Glomerular endothelial cell (primary cell): Measurements from ENCODE around the gene GRK4. TPM values are rescaled to one million over a fixed set of nuclear protein-coding genes. Genes with fewer than 3 reads are reported as not detected.
"Not testable (repeated sequence)": the region's sequence is repeated elsewhere in the genome, so short reads cannot be mapped to it uniquely, and the experiment has no call there.

Experiments
- DNase-seq: peaks from one replicate; pipeline ENCODE4 v3.0.0-alpha.2; 2011; ENCODE audit warnings: low read depth, low spot score; ENCODE audit errors: extremely low read depth
- total RNA-seq: library from RNA; depleted of rRNA; stranded (reverse); fragments of >200 nt; gene quantifications from 2 replicates; pipeline ENCODE4 v1.2.3, GENCODE V29; 2015

The GRK4 gene
- total RNA-seq: 5.1 and 6.0 TPM in 2 replicates

GRCh38 chr4:2963175-2963965, at the start of gene GRK4, which contains the start of gene NOP14:
GRK4 (plus strand) TSS chr4:2963571; CDS start chr4:2964071, 500 bp downstream.
NOP14 (minus strand) TSS chr4:2963406; CDS start chr4:2963319, 87 bp downstream.
- no peak for DNase-seq

DNA sequence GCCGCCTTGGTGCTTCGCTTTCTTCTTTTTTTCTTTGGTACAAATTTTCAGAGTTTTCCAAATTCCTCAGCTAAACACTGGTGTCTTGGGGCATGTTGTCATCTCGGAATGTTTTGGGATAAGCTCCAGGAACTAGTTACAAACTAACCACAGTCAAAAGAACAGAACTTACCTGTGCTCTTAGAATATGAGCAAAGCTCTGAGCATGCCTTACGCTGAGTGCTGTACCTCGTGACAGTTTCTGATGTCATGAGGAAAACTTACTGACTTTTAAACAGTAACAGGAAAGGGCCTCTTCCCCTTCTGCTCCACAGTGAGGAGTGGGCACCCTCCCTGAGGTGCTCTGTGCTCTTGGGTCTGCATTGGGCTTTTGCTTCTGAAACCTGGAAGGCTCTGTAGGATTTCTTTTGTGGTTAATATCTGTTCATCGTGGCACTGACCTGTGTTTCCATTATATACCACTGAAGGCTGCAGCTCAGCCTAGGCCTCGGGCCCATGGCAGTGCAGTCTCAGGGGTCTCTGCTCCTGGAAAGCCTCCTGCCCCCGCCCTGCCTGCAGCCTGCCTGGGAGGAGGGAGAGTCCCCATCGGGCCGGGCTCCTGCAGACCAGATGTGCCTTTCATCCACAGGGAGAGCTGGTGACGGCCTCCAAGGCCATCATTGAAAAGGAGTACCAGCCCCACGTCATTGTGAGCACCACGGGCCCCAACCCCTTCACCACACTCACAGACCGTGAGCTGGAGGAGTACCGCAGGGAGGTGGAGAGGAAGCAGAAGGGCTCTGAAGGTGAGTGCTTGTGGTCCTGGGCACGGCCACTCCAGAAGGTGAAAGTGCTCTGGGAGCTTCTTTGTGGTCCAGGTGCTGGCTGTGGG, 48.9 kb upstream of the GRK4 start:
- DNase-seq: no peak

GRCh38 chr4:2915789-2916188, 47.6 kb upstream of the GRK4 start:
- no peak for DNase-seq

GRCh38 chr4:2916696-2917095, 46.7 kb upstream of the GRK4 start:
- not testable (repeated sequence) for DNase-seq

GRCh38 chr4:2918300-2918699, 45.1 kb upstream of the GRK4 start:
- DNase-seq: not testable (repeated sequence)

DNA sequence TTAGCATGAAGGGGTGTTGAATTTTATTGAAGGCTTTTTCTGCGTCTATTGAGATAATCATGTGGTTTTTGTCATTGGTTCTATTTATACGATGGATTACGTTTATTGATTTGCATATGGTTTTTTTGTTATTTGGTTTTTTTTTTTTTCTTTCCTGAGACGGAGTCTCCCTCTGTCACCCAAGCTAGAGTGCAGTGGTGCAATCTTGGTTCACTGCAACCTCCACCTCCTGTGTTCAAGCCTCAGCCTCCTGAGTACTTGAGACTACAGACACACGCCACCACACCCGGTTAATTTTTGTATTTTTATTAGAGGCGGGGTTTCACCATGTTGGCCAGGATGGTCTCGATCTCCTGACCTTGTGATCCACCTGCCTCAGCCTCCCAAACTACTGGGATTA, 44.7 kb upstream of the GRK4 start:
- not testable (repeated sequence) for DNase-seq

DNA sequence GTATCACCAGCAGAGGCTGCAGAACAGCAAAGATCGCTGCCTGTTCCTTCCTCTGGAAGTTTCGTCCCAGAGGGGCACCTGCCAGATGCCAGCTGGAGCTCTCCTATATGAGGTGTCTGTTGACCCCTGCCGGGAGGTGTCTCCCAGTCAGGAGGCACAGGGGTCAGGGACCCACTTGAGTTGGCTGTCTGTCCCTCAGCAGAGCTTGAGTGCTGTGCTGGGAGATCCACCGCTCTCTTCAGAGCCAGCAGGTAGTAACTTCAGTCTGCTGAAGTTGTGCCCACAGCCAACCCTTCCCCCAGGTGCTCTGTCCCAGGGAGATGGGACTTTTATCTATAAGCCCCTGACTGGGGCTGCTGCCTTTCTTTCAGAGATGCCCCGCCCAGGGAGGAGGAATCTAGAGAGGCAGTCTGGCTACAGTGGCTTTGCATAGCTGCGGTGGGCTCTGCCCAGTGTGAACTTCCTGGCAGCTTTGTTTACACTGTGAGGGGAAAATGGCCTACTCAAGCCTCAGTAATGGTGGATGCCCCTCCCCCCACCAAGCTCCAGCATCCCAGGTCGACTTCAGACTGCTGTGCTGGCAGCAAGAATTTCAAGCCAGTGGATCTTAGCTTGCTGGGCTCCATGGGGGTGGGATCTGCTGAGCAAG, 40.8 kb upstream of the GRK4 start:
- not testable (repeated sequence) for DNase-seq

GRCh38 chr4:2923141-2923551, 40.2 kb upstream of the GRK4 start:
- no peak for DNase-seq

GRCh38 chr4:2923668-2924173, 39.6 kb upstream of the GRK4 start:
- DNase-seq: no peak

DNA sequence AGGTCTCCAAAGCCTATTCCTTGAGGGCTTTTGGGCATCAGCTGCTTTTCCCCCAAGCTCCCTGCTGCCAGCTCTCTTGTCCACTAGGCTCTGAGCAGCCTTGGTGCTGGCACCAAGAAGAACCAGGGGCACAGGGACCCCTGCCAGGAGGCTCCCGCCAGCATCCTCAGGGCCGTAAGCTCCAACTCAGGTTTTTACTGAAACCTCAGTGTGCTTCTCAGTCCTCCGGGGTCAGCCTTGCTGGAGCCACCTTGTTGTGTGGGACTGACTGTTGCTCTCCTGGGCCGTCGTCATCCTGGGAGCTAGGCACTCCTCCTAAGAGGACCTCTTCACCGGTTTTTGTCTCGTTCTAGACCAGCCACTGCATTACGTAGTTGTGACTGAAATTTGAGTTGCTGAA, 39.1 kb upstream of the GRK4 start:
- DNase-seq: no peak

GRCh38 chr4:2924765-2925301, 38.5 kb upstream of the GRK4 start:
- DNase-seq: no peak

GRCh38 chr4:2925496-2925895, 37.9 kb upstream of the GRK4 start:
- no peak for DNase-seq

DNA sequence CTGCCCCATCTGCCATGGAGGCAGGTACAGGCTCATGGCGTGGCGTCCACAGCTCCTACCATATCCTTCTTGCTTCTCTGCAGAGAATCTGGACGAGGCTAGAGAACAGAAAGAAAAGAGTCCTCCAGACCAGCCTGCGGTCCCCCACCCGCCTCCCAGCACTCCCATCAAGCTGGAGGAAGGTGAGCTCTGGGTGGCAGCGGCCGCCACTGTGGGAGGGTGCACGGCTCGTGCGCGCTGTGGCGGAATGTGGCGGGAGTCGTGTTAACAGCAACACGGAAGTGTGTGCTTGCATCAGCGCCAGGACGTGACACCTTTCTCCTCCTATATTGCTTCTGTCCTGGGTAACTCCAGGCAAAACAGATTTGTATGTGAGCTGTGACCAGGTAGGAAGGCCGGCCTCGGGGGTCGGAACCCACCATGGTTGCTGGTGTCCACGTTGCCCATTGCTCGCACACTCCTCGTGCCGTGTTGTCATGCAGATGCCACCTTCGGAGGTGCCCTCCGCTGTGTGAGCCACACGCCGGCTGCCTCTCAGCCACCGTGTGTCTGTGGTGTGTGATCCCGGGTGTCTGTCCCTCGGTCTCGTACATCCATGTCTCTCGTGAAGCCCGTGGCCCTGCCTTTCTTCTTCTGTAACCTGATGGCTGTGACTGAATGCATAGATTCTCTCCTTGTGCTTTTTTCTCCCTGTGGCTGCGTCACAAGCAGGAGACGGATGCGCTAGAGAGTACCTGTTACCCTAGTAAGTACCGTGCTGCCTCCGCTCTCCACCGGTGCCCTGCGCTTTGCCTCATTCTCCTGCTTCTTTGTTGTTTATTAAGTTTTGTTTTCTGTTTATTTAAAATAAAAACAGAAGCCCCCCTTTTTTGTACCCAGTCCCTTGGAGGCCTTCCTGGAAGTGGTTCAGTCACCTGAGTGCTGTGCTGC, 37.2 kb upstream of the GRK4 start:
- no peak for DNase-seq

- no peak for DNase-seq
These were observed 36.2 kb upstream of the GRK4 start for GRCh38 chr4:2927016-2927695.

DNA sequence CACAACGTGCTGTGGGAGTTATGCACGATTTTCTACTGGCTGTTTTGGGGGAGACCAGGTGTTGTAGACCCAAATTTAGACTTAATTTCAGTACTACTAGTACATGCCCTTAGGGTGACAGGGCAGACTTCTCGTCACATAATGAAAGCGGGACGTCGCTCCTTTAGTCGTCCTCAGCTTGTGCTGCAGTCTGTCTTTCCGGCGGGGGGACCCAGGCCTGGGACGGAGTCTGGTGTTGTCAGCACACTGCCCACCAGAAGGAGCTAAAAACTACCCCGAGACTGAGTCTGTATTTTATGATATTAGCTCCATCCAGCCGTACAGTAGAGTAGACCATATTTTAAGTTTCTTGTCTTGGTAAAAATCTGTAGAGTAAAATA, 35.7 kb upstream of the GRK4 start:
- DNase-seq: no peak

DNA sequence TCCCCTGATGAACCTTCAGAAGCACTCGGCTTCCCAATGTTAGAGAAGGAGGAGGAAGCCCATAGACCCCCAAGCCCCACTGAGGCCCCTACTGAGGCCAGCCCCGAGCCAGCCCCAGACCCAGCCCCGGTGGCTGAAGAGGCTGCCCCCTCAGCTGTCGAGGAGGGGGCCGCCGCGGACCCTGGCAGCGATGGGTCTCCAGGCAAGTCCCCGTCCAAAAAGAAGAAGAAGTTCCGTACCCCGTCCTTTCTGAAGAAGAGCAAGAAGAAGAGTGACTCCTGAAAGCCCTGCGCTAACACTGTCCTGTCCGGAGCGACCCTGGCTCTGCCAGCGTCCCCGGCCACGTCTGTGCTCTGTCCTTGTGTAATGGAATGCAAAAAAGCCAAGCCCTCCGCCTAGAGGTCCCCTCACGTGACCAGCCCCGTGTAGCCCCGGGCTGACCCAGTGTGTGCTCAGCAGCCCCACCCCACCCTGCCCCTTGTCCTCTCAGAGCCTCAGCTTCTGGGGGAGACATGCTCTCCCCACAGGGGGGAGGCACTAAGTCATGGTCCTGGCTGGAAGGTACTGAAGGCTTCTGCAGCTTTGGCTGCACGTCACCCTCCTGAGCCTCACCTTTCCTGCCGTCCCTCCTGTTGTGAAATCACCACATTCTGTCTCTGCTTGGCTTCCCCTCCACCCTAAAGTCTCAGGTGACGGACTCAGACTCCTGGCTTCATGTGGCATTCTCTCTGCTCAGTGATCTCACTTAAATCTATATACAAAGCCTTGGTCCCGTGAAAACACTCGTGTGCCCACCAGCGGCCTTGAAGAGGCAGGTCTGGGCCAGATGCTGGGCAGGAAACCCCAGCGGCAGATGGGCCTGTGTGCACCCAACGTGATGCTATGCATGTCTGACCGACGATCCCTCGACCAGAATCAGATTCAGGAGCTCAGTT, 34.9 kb upstream of the GRK4 start:
- DNase-seq: no peak

DNA sequence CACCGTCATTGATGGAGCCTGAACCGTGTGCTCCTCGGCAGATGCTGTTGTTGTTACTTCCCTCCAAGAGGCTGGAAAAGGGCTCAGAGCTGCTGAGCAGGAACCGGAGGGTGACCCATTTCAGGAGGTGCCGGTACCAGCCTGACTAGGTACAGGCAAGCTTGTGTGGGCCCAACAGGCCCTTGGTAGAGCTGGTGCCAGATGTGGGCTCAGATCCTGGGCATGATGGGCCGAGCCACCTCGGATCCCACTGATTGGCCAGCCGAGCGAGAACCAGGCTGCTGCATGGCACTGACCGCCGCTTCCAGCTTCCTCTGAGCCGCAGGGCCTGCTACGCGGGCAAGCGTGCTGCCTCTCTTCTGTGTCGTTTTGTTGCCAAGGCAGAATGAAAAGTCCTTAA, 33.9 kb upstream of the GRK4 start:
- no peak for DNase-seq

DNA sequence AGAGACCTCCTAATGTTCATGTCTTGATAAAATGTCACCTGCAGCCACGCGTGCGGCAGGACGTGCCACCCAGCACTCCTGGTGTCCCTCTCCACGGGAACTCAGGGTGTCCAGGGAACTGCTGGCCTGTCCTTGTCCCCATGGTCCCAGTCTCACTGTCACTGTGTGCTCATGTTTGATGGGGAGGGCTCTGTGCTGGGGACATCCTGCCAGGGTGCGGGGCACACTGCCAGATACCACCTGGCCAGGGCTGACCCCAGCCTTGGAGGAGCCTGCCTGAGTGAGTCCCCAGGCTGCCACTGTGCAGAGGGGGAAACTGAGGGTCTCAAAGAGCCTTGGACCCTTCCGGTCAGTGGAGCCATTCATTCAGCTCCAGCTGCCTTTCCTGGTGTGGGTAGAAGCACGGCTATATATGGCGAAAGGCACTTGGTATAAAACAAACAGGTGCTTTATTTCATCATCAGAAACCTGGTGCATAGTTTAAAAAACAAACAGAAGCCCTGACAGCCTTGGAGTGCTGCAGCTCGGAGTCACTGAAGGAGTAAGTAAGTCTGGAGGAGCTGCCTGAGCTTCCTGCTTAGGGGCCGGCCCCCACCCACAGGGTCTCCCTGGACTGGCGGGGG, 33.1 kb upstream of the GRK4 start:
- no peak for DNase-seq
